Ishikawa (cell line): ENCODE results near the gene PAM.

Source experiments
- CEBPB ChIP-seq: IDR thresholded peaks from 2 replicates; pipeline ENCODE4 v1.6.1; 2012
- CREB1 ChIP-seq: IDR thresholded peaks from 2 replicates; pipeline ENCODE4 v1.6.1; 2012; ENCODE audit warnings: low read depth
- EGR1 ChIP-seq: IDR thresholded peaks from 2 replicates; pipeline ENCODE4 v1.6.1; 2012
- EP300 ChIP-seq: IDR thresholded peaks from 2 replicates; pipeline ENCODE4 v1.6.1; 2012; ENCODE audit warnings: borderline replicate concordance
- MAX ChIP-seq: IDR thresholded peaks from 2 replicates; pipeline ENCODE4 v1.6.1; 2012
- NFIC ChIP-seq: IDR thresholded peaks from 2 replicates; pipeline ENCODE4 v1.6.1; 2012
- RAD21 ChIP-seq: IDR thresholded peaks from 2 replicates; pipeline ENCODE4 v1.6.1; 2012; ENCODE audit warnings: low read depth
- REST ChIP-seq: IDR thresholded peaks from 2 replicates; pipeline ENCODE4 v1.6.1; 2012; ENCODE audit warnings: low read depth, mild to moderate bottlenecking
- TAF1 ChIP-seq: IDR thresholded peaks from 2 replicates; pipeline ENCODE4 v1.6.1; 2012; ENCODE audit warnings: low read depth, mild to moderate bottlenecking
- TCF12 ChIP-seq: IDR thresholded peaks from 2 replicates; pipeline ENCODE4 v1.6.1; 2012; ENCODE audit warnings: low read depth
- TEAD4 ChIP-seq: IDR thresholded peaks from 2 replicates; pipeline ENCODE4 v1.6.1; 2012
- USF1 ChIP-seq: IDR thresholded peaks from 2 replicates; pipeline ENCODE4 v1.6.1; 2012
- YY1 ChIP-seq: IDR thresholded peaks from 2 replicates; pipeline ENCODE4 v1.6.1; 2012; ENCODE audit warnings: low read depth
- ZBTB7A ChIP-seq: IDR thresholded peaks from 2 replicates; pipeline ENCODE4 v1.6.1; 2012; ENCODE audit warnings: low read depth

GRCh38 chr5:102802708-102803458 lies 47.8 kb downstream of the PAM start:
- no peak for TF ChIP-seq RAD21
- TF ChIP-seq REST, result no peak
- no peak for TF ChIP-seq TAF1
- no peak for TF ChIP-seq EP300
- no peak for TF ChIP-seq CEBPB
- no peak for TF ChIP-seq ZBTB7A
- no peak for TF ChIP-seq TEAD4
- no peak for TF ChIP-seq CREB1
- TF ChIP-seq EGR1, result no peak
- TF ChIP-seq NFIC, result no peak
- TF ChIP-seq MAX, result no peak
- no peak for TF ChIP-seq TCF12
- no peak for TF ChIP-seq YY1
- TF ChIP-seq USF1, result no peak
